ENCODE results near the gene KCP. TPM values are rescaled to one million over a fixed set of nuclear protein-coding genes. Genes with fewer than 3 reads are reported as not detected.

Gene KCP
- total RNA-seq, 1 donor from 2014 or later = 1.5 TPM

DNA sequence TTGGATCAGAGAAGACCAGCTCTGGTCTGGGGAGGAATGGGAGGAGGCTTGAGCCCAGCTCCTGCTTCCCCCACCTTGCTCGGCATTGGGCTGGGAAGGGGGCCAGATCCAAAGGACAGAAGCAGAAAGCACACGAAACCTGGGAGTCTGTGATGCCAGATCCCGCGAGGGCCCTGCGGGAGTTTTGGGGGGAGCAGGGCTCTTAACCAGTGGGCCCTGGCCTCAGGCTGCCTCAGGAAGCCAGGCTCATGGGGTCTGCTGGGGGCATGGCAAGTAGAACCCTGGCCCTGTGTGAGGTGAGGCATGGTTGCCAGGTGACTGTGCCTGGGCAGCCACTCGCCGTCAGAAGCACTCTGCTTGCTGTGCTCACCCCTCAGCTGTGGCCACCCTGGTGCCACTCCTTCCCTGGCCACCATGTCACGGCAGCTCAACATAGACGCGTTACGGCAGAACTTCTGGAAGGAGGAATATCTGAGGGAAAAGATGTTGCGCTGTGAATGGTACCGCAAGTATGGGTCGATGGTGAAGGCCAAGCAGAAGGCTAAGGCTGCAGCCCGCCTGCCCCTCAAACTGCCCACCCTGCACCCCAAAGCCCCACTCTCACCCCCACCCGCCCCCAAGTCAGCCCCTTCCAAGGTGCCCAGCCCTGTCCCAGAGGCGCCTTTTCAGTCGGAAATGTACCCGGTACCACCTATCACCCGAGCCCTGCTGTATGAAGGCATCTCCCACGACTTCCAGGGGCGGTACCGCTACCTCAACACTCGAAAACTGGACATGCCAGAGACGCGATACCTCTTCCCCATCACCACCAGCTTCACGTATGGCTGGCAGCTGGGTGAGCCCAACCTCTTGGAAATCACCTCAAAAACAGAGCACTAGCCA lies 44.3 kb downstream of the KCP start:
- DNase-seq (ENCODE audit: low spot score) = peak; percentile 82
- TF ChIP-seq, protein P1, sequence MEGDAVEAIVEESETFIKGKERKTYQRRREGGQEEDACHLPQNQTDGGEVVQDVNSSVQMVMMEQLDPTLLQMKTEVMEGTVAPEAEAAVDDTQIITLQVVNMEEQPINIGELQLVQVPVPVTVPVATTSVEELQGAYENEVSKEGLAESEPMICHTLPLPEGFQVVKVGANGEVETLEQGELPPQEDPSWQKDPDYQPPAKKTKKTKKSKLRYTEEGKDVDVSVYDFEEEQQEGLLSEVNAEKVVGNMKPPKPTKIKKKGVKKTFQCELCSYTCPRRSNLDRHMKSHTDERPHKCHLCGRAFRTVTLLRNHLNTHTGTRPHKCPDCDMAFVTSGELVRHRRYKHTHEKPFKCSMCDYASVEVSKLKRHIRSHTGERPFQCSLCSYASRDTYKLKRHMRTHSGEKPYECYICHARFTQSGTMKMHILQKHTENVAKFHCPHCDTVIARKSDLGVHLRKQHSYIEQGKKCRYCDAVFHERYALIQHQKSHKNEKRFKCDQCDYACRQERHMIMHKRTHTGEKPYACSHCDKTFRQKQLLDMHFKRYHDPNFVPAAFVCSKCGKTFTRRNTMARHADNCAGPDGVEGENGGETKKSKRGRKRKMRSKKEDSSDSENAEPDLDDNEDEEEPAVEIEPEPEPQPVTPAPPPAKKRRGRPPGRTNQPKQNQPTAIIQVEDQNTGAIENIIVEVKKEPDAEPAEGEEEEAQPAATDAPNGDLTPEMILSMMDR (IDR thresholded peaks at IDR 0.05) = no peak
- Mint-ChIP-seq H3K36me3 (ENCODE audit: low read depth) (peaks cover 12% of the 10 kb centered on the region), H3K27me3 (ENCODE audit: low read depth) (no peaks in the 10 kb centered on the region), H3K9me3 (ENCODE audit: low read depth) (no peaks in the 10 kb centered on the region), H3K4me1 (ENCODE audit: low read depth) (peaks cover 38% of the 10 kb centered on the region), H3K27ac (ENCODE audit: unreplicated experiment) (no peak overlapping the region), H3K4me3 (ENCODE audit: unreplicated experiment) (no peak overlapping the region)

DNA sequence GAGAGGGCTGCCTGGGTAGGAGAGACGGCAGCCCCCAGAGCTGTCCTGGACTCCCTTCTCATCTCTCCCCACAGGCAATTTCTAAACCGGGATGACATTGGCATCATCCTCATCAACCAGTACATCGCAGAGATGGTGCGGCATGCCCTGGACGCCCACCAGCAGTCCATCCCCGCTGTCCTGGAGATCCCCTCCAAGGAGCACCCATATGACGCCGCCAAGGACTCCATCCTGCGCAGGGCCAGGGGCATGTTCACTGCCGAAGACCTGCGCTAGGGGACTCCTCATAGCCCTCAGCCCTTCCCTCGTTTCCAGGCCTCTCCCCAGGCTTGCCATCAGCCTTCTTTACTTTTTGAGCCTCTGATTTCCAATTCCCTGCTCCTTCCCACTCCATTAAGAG lies 45.2 kb downstream of the KCP start:
- H3K4me1 Mint-ChIP-seq (ENCODE audit: low read depth) = peaks cover 37% of the 10 kb centered on the region
- H3K9me3 Mint-ChIP-seq (ENCODE audit: low read depth) = no peaks in the 10 kb centered on the region
- H3K36me3 Mint-ChIP-seq (ENCODE audit: low read depth) = peaks cover 12% of the 10 kb centered on the region
- no peak for DNase-seq (ENCODE audit: low spot score)
- H3K4me3 Mint-ChIP-seq (ENCODE audit: unreplicated experiment) = no peak overlapping the region
- H3K27ac Mint-ChIP-seq (ENCODE audit: unreplicated experiment) = no peak overlapping the region
- TF ChIP-seq, protein P1 (IDR thresholded peaks at IDR 0.05) = no peak
- no peaks in the 10 kb centered on the region for H3K27me3 Mint-ChIP-seq (ENCODE audit: low read depth)

DNA sequence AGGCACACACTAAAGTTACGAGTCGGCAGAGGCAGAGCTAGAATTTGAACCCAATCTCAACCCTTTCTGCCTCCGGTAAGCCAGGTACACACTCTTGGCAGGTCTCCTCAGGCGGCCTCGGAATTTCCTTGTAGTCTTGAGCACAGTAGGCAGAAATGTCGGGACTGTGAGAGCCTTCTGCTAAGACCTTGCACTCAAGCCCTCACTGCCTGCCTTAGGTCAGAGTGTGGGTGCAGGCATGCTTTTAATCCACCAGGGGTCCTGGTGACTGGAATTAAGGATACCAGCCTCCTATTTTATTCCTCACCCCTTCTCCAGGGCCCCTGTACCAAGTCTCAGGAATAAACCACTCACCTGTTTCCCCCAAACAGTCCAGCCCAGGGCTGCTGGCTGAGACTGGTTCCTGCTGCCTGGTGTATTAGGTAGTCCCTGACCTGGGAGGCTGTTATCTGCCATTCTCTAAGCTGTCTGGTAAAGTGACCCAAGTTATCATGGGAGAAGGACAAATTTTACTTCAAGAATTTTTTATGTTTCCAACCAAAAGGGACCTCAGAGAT lies 47.0 kb downstream of the KCP start:
- TF ChIP-seq, protein P1 (IDR thresholded peaks at IDR 0.05) = peak; percentile 77
- Mint-ChIP-seq H3K27ac (ENCODE audit: unreplicated experiment) (peak overlapping the region; percentile 100), H3K4me3 (ENCODE audit: unreplicated experiment) (peak overlapping the region; percentile 100), H3K4me1 (ENCODE audit: low read depth) (peaks cover 29% of the 10 kb centered on the region), H3K9me3 (ENCODE audit: low read depth) (no peaks in the 10 kb centered on the region), H3K27me3 (ENCODE audit: low read depth) (no peaks in the 10 kb centered on the region), H3K36me3 (ENCODE audit: low read depth) (peaks cover 12% of the 10 kb centered on the region)
- no peak for DNase-seq (ENCODE audit: low spot score)

DNA sequence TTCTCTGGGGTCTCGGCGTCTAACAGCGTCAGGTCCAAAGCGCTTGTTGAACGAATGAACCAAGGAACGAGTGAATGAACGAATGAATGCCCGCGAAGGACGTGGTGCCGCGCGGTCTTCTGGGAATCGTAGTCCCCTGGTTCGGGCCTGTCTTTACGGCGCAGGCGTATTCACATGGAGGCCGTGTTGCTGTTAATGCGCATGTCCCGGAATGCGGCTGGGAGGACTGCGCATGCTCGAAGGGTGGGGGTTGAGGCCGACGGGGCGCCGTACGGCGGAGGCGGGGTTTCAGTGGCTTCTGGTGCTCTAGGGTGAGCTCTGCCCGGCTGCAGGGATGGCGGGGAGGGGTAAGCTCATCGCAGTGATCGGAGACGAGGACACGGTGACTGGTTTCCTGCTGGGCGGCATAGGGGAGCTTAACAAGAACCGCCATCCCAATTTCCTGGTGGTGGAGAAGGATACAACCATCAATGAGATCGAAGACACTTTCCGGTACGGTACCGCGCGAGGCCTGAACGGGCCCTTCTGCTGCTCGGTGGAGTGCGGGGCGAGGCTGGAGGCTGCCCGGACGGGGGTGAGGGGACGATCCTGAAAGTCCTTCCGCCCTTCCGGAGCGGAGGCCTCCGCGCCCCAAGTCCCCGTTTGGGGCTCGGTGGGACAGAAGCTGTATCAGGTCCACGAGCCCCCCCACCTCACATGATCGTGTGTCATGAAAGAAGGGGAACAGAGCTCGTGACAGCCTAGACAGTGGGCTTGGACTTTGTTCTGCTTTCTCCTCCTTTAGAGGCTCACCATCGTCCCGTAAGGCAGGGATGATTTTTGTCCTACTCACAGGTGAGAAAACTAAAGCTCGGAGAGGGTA lies 47.7 kb downstream of the KCP start, which contains the start of gene ATP6V1F:
ATP6V1F (plus strand) TSS at position 286 of the 862 bp plus-strand sequence; CDS start at position 335, 49 bp downstream.
- Mint-ChIP-seq H3K4me3 (ENCODE audit: unreplicated experiment) (peak within 1 kb of the TSS; percentile 100), H3K9me3 (ENCODE audit: low read depth) (no peaks in the 10 kb centered on the region), H3K27me3 (ENCODE audit: low read depth) (no peaks in the 10 kb centered on the region), H3K27ac (ENCODE audit: unreplicated experiment) (peak within 1 kb of the TSS; percentile 100), H3K4me1 (ENCODE audit: low read depth) (peaks cover 27% of the 10 kb centered on the region), H3K36me3 (ENCODE audit: low read depth) (peaks cover 14% of the 10 kb centered on the region)
- DNase-seq (ENCODE audit: low spot score) = peak; percentile 81
- TF ChIP-seq, protein P1 (IDR thresholded peaks at IDR 0.05) = no peak

Measured in chondrocyte (in vitro differentiated cells).